T-helper 1 cell treated with Interleukin-12 subunit alpha and Interleukin-12 subunit beta and Interleukin-4 antibody, amounts not matched to agents 30 ng/mL and 1 ng/mL, for 36 hours (primary cell): Measurements from ENCODE around the gene CHCT1. TPM values are rescaled to one million over a fixed set of nuclear protein-coding genes. Genes with fewer than 3 reads are reported as not detected.
"Not testable (repeated sequence)": the region's sequence is repeated elsewhere in the genome, so short reads cannot be mapped to it uniquely, and the experiment has no call there.

Experiments used
- intact Hi-C: fragments of 100-400 bp; cut with micrococcal nuclease; formaldehyde crosslinking; loops from one replicate; pipeline ENCODE4 v1.15.1; 2024
- total RNA-seq: library from RNA; stranded (reverse); gene quantifications from 2 replicates; pipeline ENCODE4 v1.2.3, GENCODE V29; 2022

The CHCT1 gene
- total RNA-seq, result not detected in 2 replicates

- intact Hi-C loops, result no loop called here
These were observed at the start of gene CHCT1 for GRCh38 chr17:60422162-60422665. Gene CHCT1 (plus strand): TSS chr17:60422489. CDS start chr17:60422593, 104 bp downstream.

DNA sequence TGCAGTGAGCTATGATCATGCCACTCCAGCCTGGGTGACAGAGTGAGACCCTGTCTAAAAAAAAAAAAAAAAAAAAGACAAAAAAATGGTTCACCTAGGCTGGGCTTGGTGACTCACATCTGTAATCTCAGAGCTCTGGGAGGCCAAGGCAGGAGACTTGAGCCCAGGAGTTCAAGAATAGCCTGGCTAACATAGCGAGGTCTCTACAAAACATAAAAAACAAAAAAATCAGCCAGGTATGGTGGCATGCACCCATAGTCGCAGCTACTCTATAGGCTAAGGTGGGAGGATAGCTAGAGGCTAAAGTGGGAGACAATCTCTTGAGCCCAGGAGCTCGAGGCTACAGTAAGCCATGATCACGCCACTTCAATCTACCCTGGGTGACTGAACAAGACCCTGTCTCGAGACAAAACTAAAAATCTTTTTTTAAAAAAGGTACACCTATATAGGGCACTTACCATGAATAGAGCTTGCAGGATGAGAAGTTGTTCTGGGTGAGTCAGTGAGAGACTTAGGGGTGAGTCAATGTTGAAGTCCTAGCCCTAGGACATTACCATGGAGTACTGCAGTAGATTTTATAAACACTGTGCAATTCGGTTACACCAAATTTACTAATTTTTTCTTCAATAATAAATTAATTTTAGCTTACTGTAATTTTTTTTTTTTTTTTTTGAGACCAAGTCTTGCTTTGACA, 49.4 kb upstream of the CHCT1 start:
- intact Hi-C loops, result no loop called here

DNA sequence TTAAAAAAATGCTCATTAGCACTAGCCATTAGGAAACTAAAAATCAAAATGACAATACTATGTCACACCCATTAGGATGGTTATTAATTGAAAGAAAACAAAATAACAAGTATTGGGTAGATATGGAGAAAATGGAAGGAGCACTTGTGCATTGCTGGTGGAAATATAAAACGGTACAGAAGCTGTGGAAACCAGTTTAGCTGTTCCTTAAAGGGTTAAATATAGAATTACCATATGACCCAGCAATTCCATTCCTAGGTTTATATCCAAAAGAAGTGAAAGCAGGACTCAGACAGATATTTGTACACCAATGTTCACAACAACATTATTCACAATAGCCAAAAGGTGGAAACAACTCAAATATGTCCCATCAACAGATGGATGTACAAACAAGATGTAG, 44.1 kb upstream of the CHCT1 start:
- intact Hi-C loops, result not testable (repeated sequence)

- intact Hi-C loops, result not testable (repeated sequence)
These were observed 42.8 kb upstream of the CHCT1 start for GRCh38 chr17:60379461-60379860.

DNA sequence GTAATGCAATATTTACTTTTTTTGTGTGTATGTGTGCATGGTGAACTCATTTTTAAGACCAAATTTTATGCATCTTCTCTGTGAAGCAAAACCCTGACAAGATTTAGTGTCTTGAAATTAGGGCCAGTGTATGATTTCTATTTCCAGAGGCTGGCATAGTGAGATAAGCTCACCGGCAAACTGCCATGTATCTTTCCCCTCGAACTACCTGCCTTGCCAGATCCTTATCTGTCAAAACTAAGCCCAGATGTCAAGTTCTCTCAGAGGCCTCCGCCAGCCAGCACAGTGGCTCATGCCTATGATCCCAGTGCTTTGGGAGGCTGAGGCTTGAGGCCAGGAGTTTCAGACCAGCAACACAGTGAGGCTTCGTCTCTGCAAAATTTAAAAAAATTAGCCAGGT, 40.3 kb upstream of the CHCT1 start:
- intact Hi-C loops, result no loop called here

DNA sequence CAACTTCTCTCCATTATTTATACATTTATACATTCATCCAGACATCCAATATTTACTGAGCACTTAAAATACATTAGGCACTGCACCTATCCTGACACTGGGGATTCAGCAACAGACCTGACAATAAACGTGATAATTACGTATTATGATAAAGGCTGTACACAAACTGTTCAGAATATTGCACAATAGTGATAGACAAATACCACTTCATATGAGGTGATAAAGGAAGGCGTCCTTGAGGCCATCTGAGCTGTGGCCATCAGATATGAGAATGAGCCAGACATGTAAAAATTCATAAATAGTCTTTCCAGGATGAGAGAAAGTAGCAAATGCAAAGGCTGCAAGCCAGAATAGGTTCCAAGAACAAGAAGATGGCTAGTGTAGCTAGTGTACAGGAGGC, 38.9 kb upstream of the CHCT1 start:
- intact Hi-C loops, result no loop called here

- intact Hi-C loops, result not testable (repeated sequence)
These were observed 37.4 kb upstream of the CHCT1 start for GRCh38 chr17:60384921-60385320.

- intact Hi-C loops, result no loop called here
These were observed 35.9 kb upstream of the CHCT1 start for GRCh38 chr17:60386147-60387058.

- intact Hi-C loops, result no loop called here
These were observed 34.6 kb upstream of the CHCT1 start for GRCh38 chr17:60387666-60388065.

- intact Hi-C loops, result no loop called here
These were observed 33.5 kb upstream of the CHCT1 start for GRCh38 chr17:60388742-60389141.

GRCh38 chr17:60390186-60390585, 32.1 kb upstream of the CHCT1 start:
- intact Hi-C loops, result loop anchor here (5.0 to 10.0 kb wide), 6 partner anchors 83 to 1873 kb away; partner anchors contain the start of genes PTRH2, RNFT1, TRIM37 and VMP1

DNA sequence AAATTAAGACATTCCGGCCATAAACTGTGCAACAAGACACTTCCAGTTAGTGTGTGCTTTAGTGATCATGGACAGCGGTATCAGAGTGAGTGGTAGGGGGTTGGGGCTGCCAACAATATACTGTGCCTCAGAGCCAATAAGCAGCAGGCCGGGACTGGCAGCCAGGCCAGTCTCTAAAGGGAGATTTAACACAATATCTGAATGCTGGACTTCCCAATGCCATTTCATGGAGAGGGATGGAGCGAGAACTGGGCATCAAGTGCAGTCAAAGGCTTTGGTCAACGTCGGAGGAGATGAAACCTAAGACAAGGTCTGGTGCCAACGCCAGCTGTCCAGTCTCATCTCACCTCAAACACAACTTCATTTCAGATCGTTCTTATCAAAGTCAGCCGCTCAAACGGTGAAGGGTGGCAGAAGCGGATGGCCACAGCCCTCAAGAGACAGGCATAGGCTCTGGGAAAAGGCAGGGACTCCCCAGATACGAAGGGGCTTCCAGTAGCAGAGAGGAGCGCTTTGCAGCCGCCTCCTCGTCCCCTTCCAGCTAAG, 31.3 kb upstream of the CHCT1 start:
- intact Hi-C loops, result loop anchor here (1.0 to 10.0 kb wide), 7 partner anchors 36 to 1874 kb away; partner anchors contain the start of genes PTRH2, RNFT1, TRIM37 and VMP1

DNA sequence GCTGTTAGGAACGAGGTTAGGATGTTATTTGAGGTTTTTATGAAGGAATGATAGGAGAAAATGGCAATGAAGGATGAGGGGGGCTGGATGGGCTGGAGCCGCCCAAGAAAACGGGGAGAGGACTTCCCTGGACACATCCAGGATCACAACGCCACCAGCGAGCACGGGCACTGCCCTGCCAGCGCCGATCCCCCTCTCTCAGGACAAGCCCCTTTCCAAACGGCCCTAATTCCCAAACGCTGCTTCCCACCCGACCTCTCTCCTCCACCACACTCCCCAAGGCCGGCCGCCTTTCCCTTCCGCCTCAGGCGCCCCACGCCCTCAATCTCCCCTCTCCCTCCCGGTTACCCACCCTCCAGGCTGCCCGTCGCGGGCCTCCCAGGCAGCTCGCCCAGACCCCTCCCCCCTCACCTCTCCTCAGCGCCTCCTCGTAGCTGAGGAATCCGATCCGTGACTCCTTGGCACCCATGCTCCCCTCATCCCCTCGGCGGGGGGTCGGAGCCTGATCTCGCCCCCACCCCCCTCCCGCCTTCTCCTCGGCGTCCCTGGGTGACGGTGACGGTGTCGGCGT, 30.7 kb upstream of the CHCT1 start:
- intact Hi-C loops, result loop anchor here (1.0 to 10.0 kb wide), 16 partner anchors 30 to 1874 kb away; partner anchors contain the start of genes APPBP2, BCAS3, CLTC and HEATR6

DNA sequence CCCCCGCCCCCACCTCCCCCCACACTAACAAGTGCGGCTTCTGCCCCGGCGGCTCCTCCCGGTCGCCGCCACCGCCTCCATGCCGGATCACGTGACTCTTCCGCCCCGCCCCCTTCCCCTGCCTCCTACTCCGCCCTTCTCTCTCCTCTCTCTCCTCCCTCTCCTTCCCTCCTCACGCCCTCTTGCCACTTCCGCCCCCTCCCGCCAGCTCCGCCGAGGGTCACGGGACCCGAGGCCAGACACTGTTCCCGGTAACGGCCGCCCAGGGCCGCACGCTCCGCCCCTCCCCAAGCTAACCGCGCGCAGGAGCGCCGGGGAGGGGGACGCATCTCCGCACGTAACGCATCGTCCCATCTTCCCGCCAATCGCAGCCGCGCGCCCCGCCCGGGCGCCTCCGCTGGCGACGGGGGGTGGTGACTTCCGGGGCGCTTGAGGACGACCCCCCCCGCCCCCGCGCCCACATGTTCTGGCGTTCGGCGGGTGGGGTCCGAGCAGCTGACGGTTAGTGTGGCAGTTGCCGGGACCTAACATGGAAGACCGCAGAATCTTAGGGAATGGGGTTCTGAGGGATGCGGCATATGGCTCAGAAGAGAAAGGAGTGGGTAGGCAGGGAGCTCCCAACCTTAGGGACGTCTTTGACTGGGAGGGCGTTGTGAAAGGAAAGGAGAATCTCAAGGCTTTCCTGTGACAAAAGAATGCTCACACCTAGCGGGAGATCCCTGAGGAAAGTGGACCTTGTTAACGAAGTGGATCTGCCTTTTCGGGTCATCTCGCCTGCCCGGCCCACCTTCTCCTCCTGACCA, 30.0 kb upstream of the CHCT1 start, which contains the start of gene USP32:
Gene USP32, minus strand, starts transcription at position 92 of the 803 bp plus-strand sequence. CDS start 194 bp downstream, outside the sequence.
- intact Hi-C loops, result loop anchor here (1.0 to 10.0 kb wide), 15 partner anchors 29 to 1875 kb away; partner anchors contain the start of genes APPBP2, BCAS3, CLTC and HEATR6

DNA sequence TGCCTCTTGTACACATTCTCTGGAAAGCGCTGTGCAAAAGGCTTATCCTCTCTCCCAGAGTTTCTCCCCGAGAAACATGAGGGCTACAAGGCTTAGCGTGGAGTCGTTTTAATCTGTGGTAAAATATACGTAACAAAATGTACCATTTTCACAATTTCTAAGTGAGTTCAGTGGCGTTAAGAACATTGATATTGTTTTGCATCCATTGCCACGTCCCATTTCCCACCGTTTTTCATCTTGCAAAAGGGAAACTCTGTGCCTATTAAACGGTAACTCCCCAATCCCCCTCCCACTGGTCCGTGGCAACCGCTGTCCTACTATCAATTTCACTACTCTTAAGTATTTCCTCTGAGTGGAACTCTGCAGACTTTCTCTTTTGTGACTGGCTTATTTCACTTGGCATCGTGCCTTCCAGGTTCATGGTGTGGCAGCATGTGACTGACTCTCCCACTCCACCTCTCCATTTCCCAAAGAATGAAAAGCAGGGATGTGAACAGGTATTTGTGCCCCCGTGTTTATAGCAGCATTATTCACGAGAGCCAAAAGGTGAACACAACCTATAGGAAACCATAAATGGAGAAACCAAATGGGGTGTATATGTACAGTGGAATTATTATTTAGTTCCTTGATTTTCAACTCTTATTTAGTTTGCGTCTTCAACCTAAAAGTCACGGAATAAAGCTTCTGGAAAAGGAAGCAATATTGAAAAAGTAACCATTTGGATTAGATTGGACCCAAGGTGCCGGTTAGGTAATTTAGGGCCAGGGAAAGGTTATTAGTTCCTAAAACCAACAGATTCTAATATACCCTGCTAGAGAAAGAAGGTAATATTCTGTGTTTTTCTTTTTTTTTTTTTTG, 29.2 kb upstream of the CHCT1 start:
- intact Hi-C loops, result loop anchor here (1.0 to 10.0 kb wide), 15 partner anchors 28 to 1876 kb away; partner anchors contain the start of genes APPBP2, BCAS3, CLTC and HEATR6

GRCh38 chr17:60393840-60394723, 28.2 kb upstream of the CHCT1 start:
- intact Hi-C loops, result loop anchor here (2.0 to 10.0 kb wide), 8 partner anchors 87 to 1877 kb away; partner anchors contain the start of genes PRR11, PTRH2, RNFT1 and RPS6KB1

- intact Hi-C loops, result loop anchor here (10.0 kb wide), 1 partner anchor 1291 kb away; the partner anchor contains the start of gene TRIM37
These were observed 26.7 kb upstream of the CHCT1 start for GRCh38 chr17:60395508-60396065.
